ENCODE data around the gene RPN2. TPM values are rescaled to one million over a fixed set of nuclear protein-coding genes. Genes with fewer than 3 reads are reported as not detected.

The RPN2 gene
- polyA plus RNA-seq, 1 donor (not counting 4 experiments of a cell fraction or from before 2014, with no cell fraction given): 220 TPM

GRCh38 chr20:37251825-37252477, 72.8 kb downstream of the RPN2 start:
- Histone ChIP-seq H3K9me1 (ENCODE audit: control insufficient read depth, extremely low read depth, insufficient read depth, low read length) (no peaks in the 10 kb centered on the region), H3K9ac (ENCODE audit: control insufficient read depth, extremely low read depth, insufficient read depth, low read length) (no peak overlapping the region), H3K9me3 (ENCODE audit: control insufficient read depth, low read depth, low read length) (peaks cover 2% of the 10 kb centered on the region), H3K4me3 (ENCODE audit: control insufficient read depth in 2 of 3, extremely low read depth in 1 of 3, insufficient read depth in 2 of 3, low read depth in 1 of 3, low read length in 3 of 3) (no peak overlapping the region), H3K36me3 (ENCODE audit: control insufficient read depth in 2 of 2, extremely low read depth in 1 of 2, insufficient read depth in 2 of 2, low read length in 2 of 2) (no peaks in the 10 kb centered on the region), H3K79me2 (ENCODE audit: control insufficient read depth, insufficient read depth, low read length) (no peaks in the 10 kb centered on the region), H3K4me2 (ENCODE audit: control insufficient read depth, extremely low read depth, insufficient read depth, low read depth, low read length) (no peak overlapping the region), H3K27ac (ENCODE audit: control insufficient read depth, insufficient read depth, low read length) (no peak overlapping the region), H2AFZ (ENCODE audit: control insufficient read depth, low read length) (no peak overlapping the region), H4K20me1 (ENCODE audit: control insufficient read depth, extremely low read depth, insufficient read depth, low read length) (no peaks in the 10 kb centered on the region), H3K4me1 (ENCODE audit: control insufficient read depth, extremely low read depth, insufficient read depth, low read length) (peaks cover 4% of the 10 kb centered on the region), H3K27me3 (ENCODE audit: control insufficient read depth, extremely low read depth, insufficient read depth, low read length) (peaks cover 7% of the 10 kb centered on the region)
- dilution Hi-C loops (cut with MboI; ENCODE audit: extremely low pct_ligation_motif_present, low sequenced_read_pairs): loop anchor here (25.0 kb wide), 1 partner anchor 235 kb away; no protein-coding TSS in a partner anchor
- no peak for FAIRE-seq
- TF ChIP-seq EZH2 (IDR thresholded peaks at IDR 0.05; ENCODE audit: low read length) (no peak), CTCF (optimal IDR thresholded peaks at IDR 0.05 in 1 of 3, IDR thresholded peaks at IDR 0.05 in 1 of 3, conservative IDR thresholded peaks at IDR 0.05 in 1 of 3; ENCODE audit: extremely low read depth in 1 of 3, insufficient read depth in 2 of 3, low read length in 3 of 3) (no peak)
- DNase-seq (ENCODE audit: low read depth, low spot score): no peak

GRCh38 chr20:37253087-37253486, 74.0 kb downstream of the RPN2 start:
- Histone ChIP-seq H3K4me2 (ENCODE audit: control insufficient read depth, extremely low read depth, insufficient read depth, low read depth, low read length) (peak overlapping the region; percentile 16), H3K9me3 (ENCODE audit: control insufficient read depth, low read depth, low read length) (peaks cover 2% of the 10 kb centered on the region), H3K9me1 (ENCODE audit: control insufficient read depth, extremely low read depth, insufficient read depth, low read length) (no peaks in the 10 kb centered on the region), H3K27ac (ENCODE audit: control insufficient read depth, insufficient read depth, low read length) (no peak overlapping the region), H3K36me3 (ENCODE audit: control insufficient read depth in 2 of 2, extremely low read depth in 1 of 2, insufficient read depth in 2 of 2, low read length in 2 of 2) (no peaks in the 10 kb centered on the region), H3K4me1 (ENCODE audit: control insufficient read depth, extremely low read depth, insufficient read depth, low read length) (peaks cover 4% of the 10 kb centered on the region), H4K20me1 (ENCODE audit: control insufficient read depth, extremely low read depth, insufficient read depth, low read length) (no peaks in the 10 kb centered on the region), H3K27me3 (ENCODE audit: control insufficient read depth, extremely low read depth, insufficient read depth, low read length) (peaks cover 9% of the 10 kb centered on the region), H3K4me3 (ENCODE audit: control insufficient read depth in 2 of 3, extremely low read depth in 1 of 3, insufficient read depth in 2 of 3, low read depth in 1 of 3, low read length in 3 of 3) (no peak overlapping the region), H2AFZ (ENCODE audit: control insufficient read depth, low read length) (peak overlapping the region; percentile 6), H3K9ac (ENCODE audit: control insufficient read depth, extremely low read depth, insufficient read depth, low read length) (no peak overlapping the region), H3K79me2 (ENCODE audit: control insufficient read depth, insufficient read depth, low read length) (no peaks in the 10 kb centered on the region)
- FAIRE-seq (no peak), DNase-seq (ENCODE audit: low read depth, low spot score) (no peak)
- dilution Hi-C loops (cut with MboI; ENCODE audit: extremely low pct_ligation_motif_present, low sequenced_read_pairs): loop anchor here (25.0 kb wide), 1 partner anchor 234 kb away; no protein-coding TSS in a partner anchor
- TF ChIP-seq EZH2 (IDR thresholded peaks at IDR 0.05; ENCODE audit: low read length) (no peak), CTCF (optimal IDR thresholded peaks at IDR 0.05 in 1 of 3, IDR thresholded peaks at IDR 0.05 in 1 of 3, conservative IDR thresholded peaks at IDR 0.05 in 1 of 3; ENCODE audit: extremely low read depth in 1 of 3, insufficient read depth in 2 of 3, low read length in 3 of 3) (no peak)

All from keratinocyte (primary cell).